Neural cell (in vitro differentiated cells): ENCODE measurements around the gene CDKAL1.

ENCODE experiments used
- CTCF ChIP-seq: fragments of 450-650 bp; IDR thresholded peaks from 2 replicates; pipeline ENCODE4 v1.5.1; 2014; ENCODE audit warnings: antibody characterized with exemption, mild to moderate bottlenecking, moderate library complexity; ENCODE audit not compliant: poor library complexity, severe bottlenecking
- EP300 ChIP-seq: fragments of 450-650 bp; conservative IDR thresholded peaks from 2 replicates; pipeline ENCODE4 v1.6.1; 2014; ENCODE audit warnings: antibody characterized with exemption, mild to moderate bottlenecking, moderate library complexity; ENCODE audit not compliant: poor library complexity, severe bottlenecking
- EZH2 ChIP-seq: fragments of 200-600, 300-800 bp; shearing (Covaris generic), sonication (generic); IDR thresholded peaks from 2 replicates; pipeline ENCODE4 v1.6.1; 2014; ENCODE audit warnings: antibody characterized with exemption, low read length, borderline replicate concordance, mild to moderate bottlenecking; ENCODE audit not compliant: insufficient read depth, poor library complexity, severe bottlenecking
- MXI1 ChIP-seq: fragments of 450-650 bp; conservative IDR thresholded peaks from 2 replicates; pipeline ENCODE4 v1.6.1; 2014; ENCODE audit warnings: antibody characterized with exemption, mild to moderate bottlenecking; ENCODE audit not compliant: poor library complexity, severe bottlenecking
- POLR2AphosphoS5 ChIP-seq: IDR thresholded peaks from 2 replicates; pipeline ENCODE4 v1.6.1; 2012
- TAF1 ChIP-seq: IDR thresholded peaks from 2 replicates; pipeline ENCODE4 v1.6.1; 2012; ENCODE audit warnings: low read depth
- TF ChIP-seq, protein P1 (sequence below): IDR thresholded peaks from 2 replicates; pipeline ENCODE4 v1.6.1; 2012; ENCODE audit warnings: borderline replicate concordance

DNA sequence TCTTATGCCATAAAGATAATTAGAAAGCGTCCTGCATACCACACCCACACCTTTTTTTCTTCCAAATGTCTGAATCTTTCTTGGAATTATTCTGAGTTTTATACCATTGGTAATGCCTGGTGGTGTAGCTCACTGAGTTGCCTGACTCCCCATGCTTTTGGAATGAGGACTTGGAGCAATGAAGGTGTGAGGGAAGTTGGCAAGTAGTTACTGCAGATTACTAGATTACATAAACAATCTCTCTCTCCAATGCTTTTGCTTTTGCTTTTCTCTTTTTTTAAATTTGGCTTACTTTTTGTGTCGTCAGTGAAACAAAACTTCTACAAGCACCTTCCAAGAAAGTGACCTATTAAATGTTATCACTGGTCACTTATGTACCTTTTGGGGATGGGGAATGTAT, 653.2 kb downstream of the CDKAL1 start:
- TF ChIP-seq CTCF (no peak), MXI1 (no peak), EP300 (no peak), POLR2AphosphoS5 (no peak), EZH2 (no peak), TAF1 (no peak)
- TF ChIP-seq, protein P1, sequence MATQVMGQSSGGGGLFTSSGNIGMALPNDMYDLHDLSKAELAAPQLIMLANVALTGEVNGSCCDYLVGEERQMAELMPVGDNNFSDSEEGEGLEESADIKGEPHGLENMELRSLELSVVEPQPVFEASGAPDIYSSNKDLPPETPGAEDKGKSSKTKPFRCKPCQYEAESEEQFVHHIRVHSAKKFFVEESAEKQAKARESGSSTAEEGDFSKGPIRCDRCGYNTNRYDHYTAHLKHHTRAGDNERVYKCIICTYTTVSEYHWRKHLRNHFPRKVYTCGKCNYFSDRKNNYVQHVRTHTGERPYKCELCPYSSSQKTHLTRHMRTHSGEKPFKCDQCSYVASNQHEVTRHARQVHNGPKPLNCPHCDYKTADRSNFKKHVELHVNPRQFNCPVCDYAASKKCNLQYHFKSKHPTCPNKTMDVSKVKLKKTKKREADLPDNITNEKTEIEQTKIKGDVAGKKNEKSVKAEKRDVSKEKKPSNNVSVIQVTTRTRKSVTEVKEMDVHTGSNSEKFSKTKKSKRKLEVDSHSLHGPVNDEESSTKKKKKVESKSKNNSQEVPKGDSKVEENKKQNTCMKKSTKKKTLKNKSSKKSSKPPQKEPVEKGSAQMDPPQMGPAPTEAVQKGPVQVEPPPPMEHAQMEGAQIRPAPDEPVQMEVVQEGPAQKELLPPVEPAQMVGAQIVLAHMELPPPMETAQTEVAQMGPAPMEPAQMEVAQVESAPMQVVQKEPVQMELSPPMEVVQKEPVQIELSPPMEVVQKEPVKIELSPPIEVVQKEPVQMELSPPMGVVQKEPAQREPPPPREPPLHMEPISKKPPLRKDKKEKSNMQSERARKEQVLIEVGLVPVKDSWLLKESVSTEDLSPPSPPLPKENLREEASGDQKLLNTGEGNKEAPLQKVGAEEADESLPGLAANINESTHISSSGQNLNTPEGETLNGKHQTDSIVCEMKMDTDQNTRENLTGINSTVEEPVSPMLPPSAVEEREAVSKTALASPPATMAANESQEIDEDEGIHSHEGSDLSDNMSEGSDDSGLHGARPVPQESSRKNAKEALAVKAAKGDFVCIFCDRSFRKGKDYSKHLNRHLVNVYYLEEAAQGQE: no peak
